BJ (cell line): ENCODE data around the gene SLC9A5. TPM values are rescaled to one million over a fixed set of nuclear protein-coding genes. Genes with fewer than 3 reads are reported as not detected.

Experiments
- CTCF ChIA-PET: fragments of 350-600 bp; formaldehyde crosslinking; extraction: SDS; loops from one replicate; lab custom pipeline; 2021; ENCODE audit warnings: antibody characterized with exemption, inconsistent platforms; lab: Yijun Ruan, JAX
- POLR2A ChIA-PET: fragments of 300-600 bp; sonication (Branson Sonifier 250); formaldehyde crosslinking; extraction: SDS; loops from one replicate; lab custom pipeline; 2021; ENCODE audit warnings: antibody characterized with exemption; lab: Charles Lee
- DNase-seq: peaks from one replicate; pipeline ENCODE4 v3.0.0-alpha.2; 2011; ENCODE audit warnings: low read depth
- H3K27me3 ChIP-seq: 2 replicates; pipeline ENCODE4 v1.6.0; 2011; ENCODE audit warnings: low read length; ENCODE audit not compliant: control insufficient read depth, insufficient read depth
- H3K36me3 ChIP-seq: 2 replicates; pipeline ENCODE4 v1.5.1; 2011; ENCODE audit warnings: low read length; ENCODE audit not compliant: control insufficient read depth, insufficient read depth
- H3K4me3 ChIP-seq: 2 replicates; pipeline ENCODE4 v1.5.1; 2011; ENCODE audit warnings: low read depth, mild to moderate bottlenecking, control low read depth, low read length
- CTCF ChIP-seq: IDR thresholded peaks from 2 replicates; pipeline ENCODE4 v1.5.1; 2011; ENCODE audit warnings: low read depth, mild to moderate bottlenecking, control low read depth, inconsistent platforms, low read length, moderate library complexity; ENCODE audit not compliant: insufficient read depth
- polyA plus RNA-seq: library from polyadenylated mRNA; depleted of rRNA; stranded (reverse); fragments of >200 nt; gene quantifications from 2 replicates; pipeline ENCODE4 v1.2.3, GENCODE V29; 2011

The SLC9A5 gene
- polyA plus RNA-seq, 1 experiment, result 2.6 TPM

GRCh38 chr16:67206838-67207248 lies 41.9 kb upstream of the SLC9A5 start:
- DNase-seq, result no peak
- no peak for TF ChIP-seq CTCF
- H3K27me3 ChIP-seq, result no peaks in the 10 kb centered on the region
- ChIA-PET CTCF (no interaction called here), POLR2A (no interaction called here)
- H3K4me3 ChIP-seq, result no peak overlapping the region
- H3K36me3 ChIP-seq, result peaks cover 12% of the 10 kb centered on the region

- H3K4me3 ChIP-seq, result no peak overlapping the region
- DNase-seq, result peak; percentile 5
- no peaks in the 10 kb centered on the region for H3K27me3 ChIP-seq
- POLR2A ChIA-PET, result no interaction called here
- H3K36me3 ChIP-seq, result peaks cover 12% of the 10 kb centered on the region
- no peak for TF ChIP-seq CTCF
- CTCF ChIA-PET, result no interaction called here
Measured at GRCh38 chr16:67207249-67208091, 41.3 kb upstream of the SLC9A5 start.

- POLR2A ChIA-PET, result no interaction called here
- peaks cover 8% of the 10 kb centered on the region for H3K36me3 ChIP-seq
Measured at GRCh38 chr16:67208154-67208896, 40.5 kb upstream of the SLC9A5 start.

GRCh38 chr16:67209565-67209964 lies 39.2 kb upstream of the SLC9A5 start:
- CTCF ChIA-PET, result interaction anchor here (0.8 to 1.6 kb wide), 2 partner anchors 11 to 12 kb away, joined by 3 to 10 read pairs; partner anchors contain the start of gene ELMO3
- Histone ChIP-seq H3K27me3 (no peaks in the 10 kb centered on the region), H3K4me3 (no peak overlapping the region), H3K36me3 (peaks cover 4% of the 10 kb centered on the region)
- TF ChIP-seq CTCF, result no peak
- no peak for DNase-seq
- POLR2A ChIA-PET, result interaction anchor here (0.6 kb wide), 1 partner anchor 742 kb away, joined by 3 read pairs; no protein-coding TSS in a partner anchor

More at GRCh38 chr16:67208154-67208896, 40.5 kb upstream of the SLC9A5 start:
- TF ChIP-seq CTCF, result no peak
- no peak for DNase-seq
- Histone ChIP-seq H3K27me3 (no peaks in the 10 kb centered on the region), H3K4me3 (no peak overlapping the region)
- CTCF ChIA-PET, result interaction anchor here (0.8 to 1.6 kb wide), 3 partner anchors 10 to 187 kb away, joined by 3 to 10 read pairs (median 4); partner anchors contain the start of genes ELMO3 and NOL3
